Liver (tissue), 3 donors: ENCODE results near the gene NSD1.

Experiments
- ATF3 ChIP-seq: IDR thresholded peaks from 2 replicates; pipeline ENCODE4 v1.6.1; 2016; ENCODE audit warnings: antibody characterized with exemption
- CTCF ChIP-seq: fragments of 150-350 bp; IDR thresholded peaks from 2 replicates; pipeline ENCODE4 v1.5.1; 2017; ENCODE audit warnings: improper control_type of control experiment, low read depth, low read length; ENCODE audit not compliant: missing input control
- MAX ChIP-seq: IDR thresholded peaks from 2 replicates; pipeline ENCODE4 v1.6.1; 2016; ENCODE audit warnings: antibody characterized with exemption
- REST ChIP-seq: IDR thresholded peaks from 2 replicates; pipeline ENCODE4 v1.6.1; 2016; ENCODE audit warnings: antibody characterized with exemption, mild to moderate bottlenecking
- TAF1 ChIP-seq: conservative IDR thresholded peaks from 2 replicates; pipeline ENCODE4 v1.6.1; 2016; ENCODE audit warnings: antibody characterized with exemption, mild to moderate bottlenecking
- YY1 ChIP-seq: IDR thresholded peaks from 2 replicates; pipeline ENCODE4 v1.6.1; 2016; ENCODE audit warnings: antibody characterized with exemption, mild to moderate bottlenecking
- ZBTB33 ChIP-seq: IDR thresholded peaks from 2 replicates; pipeline ENCODE4 v1.6.1; 2016; ENCODE audit warnings: antibody characterized with exemption
- donor health status: healthy.
- donor health status: healthy.

- TF ChIP-seq TAF1 (no peak), CTCF (no peak), MAX (no peak), REST (no peak), YY1 (no peak), ZBTB33 (no peak), ATF3 (no peak)
These were observed 197.6 kb downstream of the NSD1 start for GRCh38 chr5:177330991-177331842.
